ENCODE results near the gene BCL11A.

BCL11A gene

GRCh38 chr2:60472041-60472440, 81.4 kb downstream of the BCL11A start:
- Histone ChIP-seq H3K36me3 (ENCODE audit: control insufficient read depth, insufficient read depth, low read length) (no peaks in the 10 kb centered on the region), H3K9me3 (ENCODE audit: control insufficient read depth, low read length) (no peaks in the 10 kb centered on the region), H3K4me3 (ENCODE audit: insufficient read depth, low read depth, low read length, poor library complexity, severe bottlenecking) (no peak overlapping the region), H3K4me1 (ENCODE audit: control insufficient read depth, insufficient read depth, low read length, poor library complexity, severe bottlenecking) (no peaks in the 10 kb centered on the region), H3K27me3 (replicated peaks; ENCODE audit: control insufficient read depth, insufficient read depth, low read length, poor library complexity, severe bottlenecking) (no peaks in the 10 kb centered on the region), H3K27ac (ENCODE audit: insufficient read depth, low read length, poor library complexity, severe bottlenecking) (no peak overlapping the region)
- DNase-seq: no peak

- H3K4me3 ChIP-seq (ENCODE audit: insufficient read depth, low read depth, low read length, poor library complexity, severe bottlenecking): no peak overlapping the region
- H3K27ac ChIP-seq (ENCODE audit: insufficient read depth, low read length, poor library complexity, severe bottlenecking): no peak overlapping the region
- DNase-seq: no peak
- no peaks in the 10 kb centered on the region for H3K9me3 ChIP-seq (ENCODE audit: control insufficient read depth, low read length)
- H3K27me3 ChIP-seq (replicated peaks; ENCODE audit: control insufficient read depth, insufficient read depth, low read length, poor library complexity, severe bottlenecking): no peaks in the 10 kb centered on the region
- H3K36me3 ChIP-seq (ENCODE audit: control insufficient read depth, insufficient read depth, low read length): no peaks in the 10 kb centered on the region
- no peaks in the 10 kb centered on the region for H3K4me1 ChIP-seq (ENCODE audit: control insufficient read depth, insufficient read depth, low read length, poor library complexity, severe bottlenecking)
Observed at GRCh38 chr2:60470340-60470739, 83.1 kb downstream of the BCL11A start.

- no peaks in the 10 kb centered on the region for H3K4me1 ChIP-seq (ENCODE audit: control insufficient read depth, insufficient read depth, low read length, poor library complexity, severe bottlenecking)
- no peak for DNase-seq
- no peak overlapping the region for H3K27ac ChIP-seq (ENCODE audit: insufficient read depth, low read length, poor library complexity, severe bottlenecking)
- no peaks in the 10 kb centered on the region for H3K36me3 ChIP-seq (ENCODE audit: control insufficient read depth, insufficient read depth, low read length)
- no peaks in the 10 kb centered on the region for H3K9me3 ChIP-seq (ENCODE audit: control insufficient read depth, low read length)
- H3K27me3 ChIP-seq (replicated peaks; ENCODE audit: control insufficient read depth, insufficient read depth, low read length, poor library complexity, severe bottlenecking): no peaks in the 10 kb centered on the region
- H3K4me3 ChIP-seq (ENCODE audit: insufficient read depth, low read depth, low read length, poor library complexity, severe bottlenecking): no peak overlapping the region
Observed at GRCh38 chr2:60469536-60470317, 83.7 kb downstream of the BCL11A start.

GRCh38 chr2:60468382-60469085, 84.9 kb downstream of the BCL11A start:
- Histone ChIP-seq H3K4me3 (ENCODE audit: insufficient read depth, low read depth, low read length, poor library complexity, severe bottlenecking) (no peak overlapping the region), H3K4me1 (ENCODE audit: control insufficient read depth, insufficient read depth, low read length, poor library complexity, severe bottlenecking) (no peaks in the 10 kb centered on the region), H3K27me3 (replicated peaks; ENCODE audit: control insufficient read depth, insufficient read depth, low read length, poor library complexity, severe bottlenecking) (no peaks in the 10 kb centered on the region), H3K36me3 (ENCODE audit: control insufficient read depth, insufficient read depth, low read length) (no peaks in the 10 kb centered on the region), H3K9me3 (ENCODE audit: control insufficient read depth, low read length) (no peaks in the 10 kb centered on the region), H3K27ac (ENCODE audit: insufficient read depth, low read length, poor library complexity, severe bottlenecking) (no peak overlapping the region)
- DNase-seq: no peak

- Histone ChIP-seq H3K27me3 (replicated peaks; ENCODE audit: control insufficient read depth, insufficient read depth, low read length, poor library complexity, severe bottlenecking) (no peaks in the 10 kb centered on the region), H3K4me1 (ENCODE audit: control insufficient read depth, insufficient read depth, low read length, poor library complexity, severe bottlenecking) (no peaks in the 10 kb centered on the region), H3K9me3 (ENCODE audit: control insufficient read depth, low read length) (no peaks in the 10 kb centered on the region), H3K27ac (ENCODE audit: insufficient read depth, low read length, poor library complexity, severe bottlenecking) (no peak overlapping the region), H3K36me3 (ENCODE audit: control insufficient read depth, insufficient read depth, low read length) (no peaks in the 10 kb centered on the region), H3K4me3 (ENCODE audit: insufficient read depth, low read depth, low read length, poor library complexity, severe bottlenecking) (no peak overlapping the region)
- DNase-seq: no peak
Observed at GRCh38 chr2:60466161-60466702, 87.2 kb downstream of the BCL11A start.

- Histone ChIP-seq H3K9me3 (ENCODE audit: control insufficient read depth, low read length) (no peaks in the 10 kb centered on the region), H3K4me3 (ENCODE audit: insufficient read depth, low read depth, low read length, poor library complexity, severe bottlenecking) (no peak overlapping the region), H3K27me3 (replicated peaks; ENCODE audit: control insufficient read depth, insufficient read depth, low read length, poor library complexity, severe bottlenecking) (no peaks in the 10 kb centered on the region), H3K27ac (ENCODE audit: insufficient read depth, low read length, poor library complexity, severe bottlenecking) (no peak overlapping the region), H3K4me1 (ENCODE audit: control insufficient read depth, insufficient read depth, low read length, poor library complexity, severe bottlenecking) (no peaks in the 10 kb centered on the region), H3K36me3 (ENCODE audit: control insufficient read depth, insufficient read depth, low read length) (no peaks in the 10 kb centered on the region)
- DNase-seq: no peak
Observed at GRCh38 chr2:60465736-60466135, 87.7 kb downstream of the BCL11A start.

- H3K27ac ChIP-seq (ENCODE audit: insufficient read depth, low read length, poor library complexity, severe bottlenecking): no peak overlapping the region
- no peaks in the 10 kb centered on the region for H3K27me3 ChIP-seq (replicated peaks; ENCODE audit: control insufficient read depth, insufficient read depth, low read length, poor library complexity, severe bottlenecking)
- H3K36me3 ChIP-seq (ENCODE audit: control insufficient read depth, insufficient read depth, low read length): no peaks in the 10 kb centered on the region
- no peaks in the 10 kb centered on the region for H3K9me3 ChIP-seq (ENCODE audit: control insufficient read depth, low read length)
- H3K4me3 ChIP-seq (ENCODE audit: insufficient read depth, low read depth, low read length, poor library complexity, severe bottlenecking): no peak overlapping the region
- no peak for DNase-seq
- H3K4me1 ChIP-seq (ENCODE audit: control insufficient read depth, insufficient read depth, low read length, poor library complexity, severe bottlenecking): no peaks in the 10 kb centered on the region
Observed at GRCh38 chr2:60463249-60463648, 90.2 kb downstream of the BCL11A start.

GRCh38 chr2:60461421-60462108, 91.9 kb downstream of the BCL11A start:
- H3K27ac ChIP-seq (ENCODE audit: insufficient read depth, low read length, poor library complexity, severe bottlenecking): no peak overlapping the region
- no peaks in the 10 kb centered on the region for H3K27me3 ChIP-seq (replicated peaks; ENCODE audit: control insufficient read depth, insufficient read depth, low read length, poor library complexity, severe bottlenecking)
- no peaks in the 10 kb centered on the region for H3K9me3 ChIP-seq (ENCODE audit: control insufficient read depth, low read length)
- DNase-seq: no peak
- H3K36me3 ChIP-seq (ENCODE audit: control insufficient read depth, insufficient read depth, low read length): no peaks in the 10 kb centered on the region
- no peaks in the 10 kb centered on the region for H3K4me1 ChIP-seq (ENCODE audit: control insufficient read depth, insufficient read depth, low read length, poor library complexity, severe bottlenecking)
- H3K4me3 ChIP-seq (ENCODE audit: insufficient read depth, low read depth, low read length, poor library complexity, severe bottlenecking): no peak overlapping the region

GRCh38 chr2:60460577-60461420, 92.7 kb downstream of the BCL11A start:
- DNase-seq: no peak
- H3K4me3 ChIP-seq (ENCODE audit: insufficient read depth, low read depth, low read length, poor library complexity, severe bottlenecking): no peak overlapping the region
- no peaks in the 10 kb centered on the region for H3K9me3 ChIP-seq (ENCODE audit: control insufficient read depth, low read length)
- H3K27ac ChIP-seq (ENCODE audit: insufficient read depth, low read length, poor library complexity, severe bottlenecking): no peak overlapping the region
- H3K27me3 ChIP-seq (replicated peaks; ENCODE audit: control insufficient read depth, insufficient read depth, low read length, poor library complexity, severe bottlenecking): no peaks in the 10 kb centered on the region
- H3K4me1 ChIP-seq (ENCODE audit: control insufficient read depth, insufficient read depth, low read length, poor library complexity, severe bottlenecking): no peaks in the 10 kb centered on the region
- no peaks in the 10 kb centered on the region for H3K36me3 ChIP-seq (ENCODE audit: control insufficient read depth, insufficient read depth, low read length)
